Stomach (tissue), 9 donors: ENCODE results near the gene ORMDL3. TPM values are rescaled to one million over a fixed set of nuclear protein-coding genes. Genes with fewer than 3 reads are reported as not detected.

Source experiments
- DNase-seq, 2 donors: peaks; one replicate each; pipeline versions ENCODE4 v3.0.0 to v3.0.0-alpha.2; 2013 to 2019
- H3K27ac ChIP-seq, 5 donors: fragments of 200-600 bp in 4 of 5; sonication (generic) in 4 of 5; one replicate each; pipeline ENCODE4 v1.5.1; 2013 to 2019; ENCODE audit warnings: mild to moderate bottlenecking in 1 of 5, moderate library complexity in 1 of 5
- H3K27me3 ChIP-seq, 3 donors: fragments of 200-600 bp; sonication (generic); one replicate each; pipeline ENCODE4 v1.5.1; 2017 to 2019; ENCODE audit warnings: mixed run types in 1 of 3
- H3K36me3 ChIP-seq, 4 donors: fragments of 200-600 bp; sonication (generic); 1 replicate in 3 of 4; 2 replicates in 1 of 4; pipeline ENCODE4 v1.5.1; 2016 to 2019
- H3K4me1 ChIP-seq, 4 donors: fragments of 200-600 bp; sonication (generic); one replicate each; pipeline ENCODE4 v1.5.1; 2016 to 2019
- H3K4me3 ChIP-seq, 4 donors: fragments of 200-600 bp; sonication (generic) in 3 of 4; one replicate each; pipeline ENCODE4 v1.5.1; 2016 to 2019; ENCODE audit warnings: mild to moderate bottlenecking in 1 of 4
- H3K9me3 ChIP-seq, 4 donors: fragments of 200-600 bp; sonication (generic); one replicate each; pipeline ENCODE4 v1.5.1; 2016 to 2019
- EP300 ChIP-seq: sonication (generic); formaldehyde crosslinking; IDR thresholded peaks from one replicate; pipeline ENCODE4 v1.6.1; 2017; ENCODE audit warnings: antibody characterized with exemption
- POLR2A ChIP-seq, 4 donors: fragments of 450-650 bp; IDR thresholded peaks; one replicate each; pipeline ENCODE4 v1.6.1; 2016; ENCODE audit warnings: antibody characterized with exemption in 4 of 4, control low read depth in 2 of 4, mild to moderate bottlenecking in 1 of 4, moderate library complexity in 1 of 4
- POLR2AphosphoS5 ChIP-seq, 3 donors: sonication (generic); formaldehyde crosslinking; IDR thresholded peaks; one replicate each; pipeline ENCODE4 v1.6.1; 2016; ENCODE audit warnings: antibody characterized with exemption in 3 of 3
- WGBS, 5 donors: extraction: QIAGEN DNeasy Blood & Tissue Kit in 3 of 5; methylation state at CpG; one replicate each; pipeline versions ENCODE4 v1.1.5 to v1.1.7; 2013 to 2018; 5-methylcytosine and 5-hydroxymethylcytosine counted together
- intact Hi-C: fragments of 100-400 bp; cut with DNase I; formaldehyde crosslinking; loops from one replicate; pipeline ENCODE4 v1.15.1; 2023; ENCODE audit warnings: low total_unique reads
- polyA plus RNA-seq, 3 donors: library from polyadenylated mRNA; stranded (reverse); fragments of 200-250 nt; gene quantifications; one replicate each; pipeline ENCODE4 v1.2.3, GENCODE V29; 2013
- total RNA-seq, 5 donors: library from RNA; depleted of rRNA; stranded (reverse); fragments of >200 nt; gene quantifications; one replicate each; pipeline versions ENCODE4 v1.1.0 to v1.2.3, GENCODE V29; 2014 to 2016
- TF ChIP-seq, protein P1 (sequence below), 7 experiments: fragments of 450-650 bp in 4 of 7; fragments of 200-600 bp in 3 of 7; sonication (generic) in 3 of 7; IDR thresholded peaks; one replicate each; pipeline ENCODE4 v1.5.1; 2016 to 2019; ENCODE audit warnings: antibody characterized with exemption in 7 of 7, control low read depth in 2 of 7, mild to moderate bottlenecking in 1 of 7
- donor health status: healthy with polysubstance abuse.
- donor health status: Bipolar disorder and iron deficiency.
- donor health status: healthy.

The ORMDL3 gene
- total and polyA plus RNA-seq, 8 donors: 16.5 to 117 (median 50.2) TPM

DNA sequence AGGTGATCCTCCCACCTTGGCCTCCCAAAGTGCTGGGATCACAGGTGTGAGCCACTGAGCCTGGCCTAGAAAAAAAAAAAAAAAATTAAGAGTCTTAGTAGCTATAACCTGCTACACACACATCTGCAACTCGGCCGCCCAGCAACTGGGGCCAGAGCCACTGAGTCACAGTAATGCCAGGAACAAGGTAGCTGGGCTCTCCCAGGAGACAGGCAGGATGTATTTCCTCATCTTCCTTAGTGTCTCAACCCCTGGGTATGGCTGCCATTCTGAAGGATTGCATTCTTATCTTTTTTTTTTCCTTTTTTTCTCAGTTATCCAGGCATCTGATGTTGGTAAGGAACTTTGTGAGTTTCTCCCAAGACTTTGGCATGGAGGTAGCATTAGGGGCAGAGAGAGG, 46.1 kb upstream of the ORMDL3 start:
- no peak for DNase-seq
- no peaks in the 10 kb centered on the region for H3K36me3 ChIP-seq
- 90 to 94% (median 93%) methylated on average over 2 of the region's 2 CpGs for WGBS, 5 donors
- TF ChIP-seq EP300 (no peak), POLR2AphosphoS5 (IDR thresholded peaks at IDR 0.05) (no peak), POLR2A (IDR thresholded peaks at IDR 0.05) (no peak)
- TF ChIP-seq, protein P1, sequence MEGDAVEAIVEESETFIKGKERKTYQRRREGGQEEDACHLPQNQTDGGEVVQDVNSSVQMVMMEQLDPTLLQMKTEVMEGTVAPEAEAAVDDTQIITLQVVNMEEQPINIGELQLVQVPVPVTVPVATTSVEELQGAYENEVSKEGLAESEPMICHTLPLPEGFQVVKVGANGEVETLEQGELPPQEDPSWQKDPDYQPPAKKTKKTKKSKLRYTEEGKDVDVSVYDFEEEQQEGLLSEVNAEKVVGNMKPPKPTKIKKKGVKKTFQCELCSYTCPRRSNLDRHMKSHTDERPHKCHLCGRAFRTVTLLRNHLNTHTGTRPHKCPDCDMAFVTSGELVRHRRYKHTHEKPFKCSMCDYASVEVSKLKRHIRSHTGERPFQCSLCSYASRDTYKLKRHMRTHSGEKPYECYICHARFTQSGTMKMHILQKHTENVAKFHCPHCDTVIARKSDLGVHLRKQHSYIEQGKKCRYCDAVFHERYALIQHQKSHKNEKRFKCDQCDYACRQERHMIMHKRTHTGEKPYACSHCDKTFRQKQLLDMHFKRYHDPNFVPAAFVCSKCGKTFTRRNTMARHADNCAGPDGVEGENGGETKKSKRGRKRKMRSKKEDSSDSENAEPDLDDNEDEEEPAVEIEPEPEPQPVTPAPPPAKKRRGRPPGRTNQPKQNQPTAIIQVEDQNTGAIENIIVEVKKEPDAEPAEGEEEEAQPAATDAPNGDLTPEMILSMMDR (IDR thresholded peaks at IDR 0.05): no peak
- H3K27ac ChIP-seq: no peak overlapping the region
- intact Hi-C loops: no loop called here
- no peak overlapping the region for H3K4me3 ChIP-seq
- no peaks in the 10 kb centered on the region for H3K9me3 ChIP-seq
- peaks cover 0 to 70% (median 0%) of the 10 kb centered on the region in 3 donors for H3K27me3 ChIP-seq
- no peaks in the 10 kb centered on the region for H3K4me1 ChIP-seq

DNA sequence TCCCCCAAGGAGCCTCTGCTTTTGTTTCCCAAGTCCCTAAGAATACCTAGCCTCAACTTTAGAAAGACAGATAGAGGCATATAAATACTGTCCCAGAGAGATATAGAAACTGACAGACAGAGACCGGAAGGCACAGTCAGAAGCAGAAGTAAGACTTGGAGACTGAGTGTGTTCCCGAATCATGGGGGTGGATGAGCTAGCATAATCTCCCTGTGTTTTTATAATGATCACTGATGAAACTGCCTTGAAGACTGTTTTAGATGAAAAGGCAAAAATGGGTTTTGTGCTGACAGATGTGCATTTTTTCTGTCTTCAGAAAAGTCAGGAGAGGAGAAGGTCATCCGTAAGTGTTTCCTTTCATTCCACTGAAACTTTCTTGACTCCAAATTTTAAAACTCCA, 44.9 kb upstream of the ORMDL3 start:
- Histone ChIP-seq H3K4me3 (no peak overlapping the region), H3K9me3 (no peaks in the 10 kb centered on the region), H3K27me3 (peaks cover 0 to 60% (median 0%) of the 10 kb centered on the region in 3 donors), H3K4me1 (peaks cover 0 to 8% (median 0%) of the 10 kb centered on the region in 4 donors), H3K27ac (no peak overlapping the region), H3K36me3 (no peaks in the 10 kb centered on the region)
- WGBS, 5 donors: 35 to 63% (median 47%) methylated on average over 3 of the region's 3 CpGs
- TF ChIP-seq POLR2A (IDR thresholded peaks at IDR 0.05) (no peak), EP300 (no peak), POLR2AphosphoS5 (IDR thresholded peaks at IDR 0.05) (no peak)
- TF ChIP-seq, protein P1 (IDR thresholded peaks at IDR 0.05): no peak
- DNase-seq: no peak
- intact Hi-C loops: no loop called here

DNA sequence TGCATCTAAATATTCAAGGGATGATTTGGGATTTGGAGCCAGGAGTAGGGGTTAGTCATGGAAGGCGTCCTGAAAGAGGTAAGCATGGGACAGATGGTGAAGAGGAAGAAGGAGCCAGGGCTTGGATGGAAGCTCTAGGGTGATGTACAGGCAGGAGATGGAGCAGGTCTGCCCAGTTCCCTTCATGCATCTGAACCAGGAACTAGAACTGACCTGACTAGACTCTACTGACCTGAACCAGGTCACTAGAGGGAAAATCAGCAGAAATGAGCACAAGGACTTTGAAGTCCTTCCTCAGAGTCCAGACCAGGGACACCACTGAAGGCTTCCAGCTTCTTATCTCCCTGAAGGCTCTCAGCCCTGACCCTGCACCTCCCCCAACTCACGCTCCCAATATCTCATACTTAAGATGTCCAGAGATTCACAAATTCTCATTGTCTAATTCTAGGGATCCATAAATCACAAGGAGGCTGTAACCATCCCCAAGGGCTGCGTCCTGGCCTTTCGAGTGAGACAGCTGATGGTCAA, 43.7 kb upstream of the ORMDL3 start:
- peaks cover 0 to 49% (median 0%) of the 10 kb centered on the region in 3 donors for H3K27me3 ChIP-seq
- H3K4me3 ChIP-seq: no peak overlapping the region
- no peaks in the 10 kb centered on the region for H3K36me3 ChIP-seq
- H3K27ac ChIP-seq: no peak overlapping the region
- no peak for DNase-seq
- no peaks in the 10 kb centered on the region for H3K9me3 ChIP-seq
- WGBS, 5 donors: 85 to 95% (median 91%) methylated on average over 4 of the region's 4 CpGs
- H3K4me1 ChIP-seq: peaks cover 0 to 9% (median 0%) of the 10 kb centered on the region in 4 donors
- intact Hi-C loops: no loop called here
- no peak for TF ChIP-seq POLR2AphosphoS5 (IDR thresholded peaks at IDR 0.05)
- TF ChIP-seq POLR2A (IDR thresholded peaks at IDR 0.05): no peak
- no peak for TF ChIP-seq EP300
- TF ChIP-seq, protein P1 (IDR thresholded peaks at IDR 0.05): no peak

DNA sequence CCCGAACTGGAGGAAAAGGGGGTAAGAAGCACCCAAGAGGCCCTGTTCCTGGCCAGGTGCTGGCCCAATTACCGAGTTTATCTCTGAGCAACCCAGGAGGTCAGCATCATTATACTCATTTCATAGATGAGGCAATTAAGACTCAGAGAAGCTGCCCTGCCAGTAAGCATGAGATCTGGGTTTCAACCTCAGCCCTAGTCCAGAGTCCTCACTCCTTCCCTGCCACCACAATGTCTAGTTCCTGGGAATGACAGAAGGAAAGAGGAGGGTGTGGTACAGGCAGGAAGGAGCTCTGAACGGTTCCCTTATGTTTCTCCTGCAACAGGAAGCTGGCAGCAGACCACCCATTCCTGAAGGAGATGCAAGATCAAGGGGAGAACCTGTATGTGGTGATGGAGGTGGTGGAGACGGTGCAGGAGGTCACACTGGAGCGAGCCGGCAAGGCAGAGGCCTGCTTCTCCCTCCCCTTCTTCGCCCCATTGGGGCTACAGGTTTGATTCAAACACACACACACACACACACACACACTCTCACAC, 42.8 kb upstream of the ORMDL3 start:
- intact Hi-C loops: no loop called here
- Histone ChIP-seq H3K27ac (no peak overlapping the region), H3K27me3 (peaks cover 0 to 42% (median 0%) of the 10 kb centered on the region in 3 donors), H3K4me3 (no peak overlapping the region), H3K9me3 (no peaks in the 10 kb centered on the region), H3K36me3 (no peaks in the 10 kb centered on the region), H3K4me1 (peaks cover 0 to 9% (median 0%) of the 10 kb centered on the region in 4 donors)
- DNase-seq: no peak
- 50 to 68% (median 64%) methylated on average over 7 of the region's 7 CpGs for WGBS, 5 donors
- TF ChIP-seq, protein P1 (IDR thresholded peaks at IDR 0.05): no peak
- no peak for TF ChIP-seq POLR2A (IDR thresholded peaks at IDR 0.05)
- no peak for TF ChIP-seq EP300
- no peak for TF ChIP-seq POLR2AphosphoS5 (IDR thresholded peaks at IDR 0.05)
